HEK293 (cell line): ENCODE results near the gene TRAF2.

Source experiments
- GFI1B ChIP-seq: fragments of 450-650 bp; formaldehyde crosslinking; IDR thresholded peaks from 2 replicates; pipeline ENCODE4 v1.5.1; 2016; ENCODE audit warnings: missing biosample characterization, missing genetic modification characterization
- GLI4 ChIP-seq: fragments of 450-650 bp; formaldehyde crosslinking; IDR thresholded peaks from 2 replicates; pipeline ENCODE4 v1.5.1; 2016; ENCODE audit warnings: missing biosample characterization, missing genetic modification characterization
- YY1 ChIP-seq: fragments of 450-650 bp; formaldehyde crosslinking; IDR thresholded peaks from 2 replicates; pipeline ENCODE4 v1.5.1; 2018; ENCODE audit warnings: missing biosample characterization, missing genetic modification characterization
- ZBTB7A ChIP-seq: fragments of 450-650 bp; formaldehyde crosslinking; IDR thresholded peaks from 2 replicates; pipeline ENCODE4 v1.5.1; 2016; ENCODE audit warnings: low read depth, missing biosample characterization, missing genetic modification characterization
- ZNF221 ChIP-seq: fragments of 450-650 bp; formaldehyde crosslinking; IDR thresholded peaks from 2 replicates; pipeline ENCODE4 v1.5.1; 2017; ENCODE audit warnings: missing biosample characterization, missing genetic modification characterization, borderline replicate concordance
- ZNF600 ChIP-seq: fragments of 450-650 bp; formaldehyde crosslinking; IDR thresholded peaks from 2 replicates; pipeline ENCODE4 v1.5.1; 2016; ENCODE audit warnings: missing biosample characterization, missing genetic modification characterization
- ZNF624 ChIP-seq: fragments of 450-650 bp; formaldehyde crosslinking; IDR thresholded peaks from 2 replicates; pipeline ENCODE4 v1.5.1; 2017; ENCODE audit warnings: missing biosample characterization, missing genetic modification characterization
- ZNF670 ChIP-seq: fragments of 450-650 bp; formaldehyde crosslinking; IDR thresholded peaks from 2 replicates; pipeline ENCODE4 v1.5.1; 2016; ENCODE audit warnings: missing biosample characterization, missing genetic modification characterization, low read depth
- ZNF747 ChIP-seq: fragments of 450-650 bp; formaldehyde crosslinking; IDR thresholded peaks from 2 replicates; pipeline ENCODE4 v1.5.1; 2016; ENCODE audit warnings: missing biosample characterization, missing genetic modification characterization
- TF ChIP-seq, protein P1 (sequence below): fragments of 450-650 bp; formaldehyde crosslinking; IDR thresholded peaks from 2 replicates; pipeline ENCODE4 v1.5.1; 2016; ENCODE audit warnings: missing biosample characterization, missing genetic modification characterization
- TF ChIP-seq, protein P2 (sequence below): fragments of 450-650 bp; formaldehyde crosslinking; IDR thresholded peaks from 2 replicates; pipeline ENCODE4 v1.5.1; 2016; ENCODE audit warnings: missing biosample characterization, missing genetic modification characterization
- TF ChIP-seq, protein P3 (sequence below): fragments of 450-650 bp; formaldehyde crosslinking; IDR thresholded peaks from 2 replicates; pipeline ENCODE4 v1.5.1; 2017; ENCODE audit warnings: missing biosample characterization, missing genetic modification characterization

DNA sequence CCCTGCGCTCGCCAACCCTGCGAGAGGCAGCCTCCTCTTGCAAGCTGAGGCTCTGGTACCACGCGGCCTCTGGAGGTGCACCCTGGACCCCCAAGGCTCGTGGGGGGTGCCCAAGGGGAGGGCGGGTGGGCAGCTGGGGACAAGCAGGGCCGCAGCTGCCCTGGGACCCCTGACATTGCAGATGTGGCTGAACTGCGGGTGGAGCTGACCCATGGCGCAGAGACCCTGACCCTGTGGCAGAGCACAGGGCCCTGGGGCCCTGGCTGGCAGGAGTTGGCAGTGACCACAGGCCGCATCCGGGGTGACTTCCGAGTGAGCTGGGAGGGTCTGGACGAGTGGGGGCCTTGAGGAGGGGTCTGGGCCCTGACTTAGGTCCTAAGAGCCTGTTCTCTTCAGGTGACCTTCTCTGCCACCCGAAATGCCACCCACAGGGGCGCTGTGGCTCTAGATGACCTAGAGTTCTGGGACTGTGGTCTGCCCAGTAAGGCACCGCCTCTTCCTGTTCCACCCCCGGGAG lies 32.7 kb upstream of the TRAF2 start:
- no peak for TF ChIP-seq YY1
- TF ChIP-seq ZNF670 (tag by site-specific recombination): no peak
- TF ChIP-seq, protein P1, sequence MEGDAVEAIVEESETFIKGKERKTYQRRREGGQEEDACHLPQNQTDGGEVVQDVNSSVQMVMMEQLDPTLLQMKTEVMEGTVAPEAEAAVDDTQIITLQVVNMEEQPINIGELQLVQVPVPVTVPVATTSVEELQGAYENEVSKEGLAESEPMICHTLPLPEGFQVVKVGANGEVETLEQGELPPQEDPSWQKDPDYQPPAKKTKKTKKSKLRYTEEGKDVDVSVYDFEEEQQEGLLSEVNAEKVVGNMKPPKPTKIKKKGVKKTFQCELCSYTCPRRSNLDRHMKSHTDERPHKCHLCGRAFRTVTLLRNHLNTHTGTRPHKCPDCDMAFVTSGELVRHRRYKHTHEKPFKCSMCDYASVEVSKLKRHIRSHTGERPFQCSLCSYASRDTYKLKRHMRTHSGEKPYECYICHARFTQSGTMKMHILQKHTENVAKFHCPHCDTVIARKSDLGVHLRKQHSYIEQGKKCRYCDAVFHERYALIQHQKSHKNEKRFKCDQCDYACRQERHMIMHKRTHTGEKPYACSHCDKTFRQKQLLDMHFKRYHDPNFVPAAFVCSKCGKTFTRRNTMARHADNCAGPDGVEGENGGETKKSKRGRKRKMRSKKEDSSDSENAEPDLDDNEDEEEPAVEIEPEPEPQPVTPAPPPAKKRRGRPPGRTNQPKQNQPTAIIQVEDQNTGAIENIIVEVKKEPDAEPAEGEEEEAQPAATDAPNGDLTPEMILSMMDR (tag by site-specific recombination): no peak
- TF ChIP-seq GLI4 (tag by site-specific recombination): no peak
- TF ChIP-seq ZNF221 (tag by site-specific recombination): no peak
- TF ChIP-seq GFI1B (tag by site-specific recombination): no peak
- TF ChIP-seq ZNF624 (tag by site-specific recombination): no peak
- no peak for TF ChIP-seq ZBTB7A (tag by site-specific recombination)
- TF ChIP-seq, protein P2, sequence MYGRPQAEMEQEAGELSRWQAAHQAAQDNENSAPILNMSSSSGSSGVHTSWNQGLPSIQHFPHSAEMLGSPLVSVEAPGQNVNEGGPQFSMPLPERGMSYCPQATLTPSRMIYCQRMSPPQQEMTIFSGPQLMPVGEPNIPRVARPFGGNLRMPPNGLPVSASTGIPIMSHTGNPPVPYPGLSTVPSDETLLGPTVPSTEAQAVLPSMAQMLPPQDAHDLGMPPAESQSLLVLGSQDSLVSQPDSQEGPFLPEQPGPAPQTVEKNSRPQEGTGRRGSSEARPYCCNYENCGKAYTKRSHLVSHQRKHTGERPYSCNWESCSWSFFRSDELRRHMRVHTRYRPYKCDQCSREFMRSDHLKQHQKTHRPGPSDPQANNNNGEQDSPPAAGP (tag by site-specific recombination): no peak
- no peak for TF ChIP-seq ZNF747 (tag by site-specific recombination)
- TF ChIP-seq, protein P3, sequence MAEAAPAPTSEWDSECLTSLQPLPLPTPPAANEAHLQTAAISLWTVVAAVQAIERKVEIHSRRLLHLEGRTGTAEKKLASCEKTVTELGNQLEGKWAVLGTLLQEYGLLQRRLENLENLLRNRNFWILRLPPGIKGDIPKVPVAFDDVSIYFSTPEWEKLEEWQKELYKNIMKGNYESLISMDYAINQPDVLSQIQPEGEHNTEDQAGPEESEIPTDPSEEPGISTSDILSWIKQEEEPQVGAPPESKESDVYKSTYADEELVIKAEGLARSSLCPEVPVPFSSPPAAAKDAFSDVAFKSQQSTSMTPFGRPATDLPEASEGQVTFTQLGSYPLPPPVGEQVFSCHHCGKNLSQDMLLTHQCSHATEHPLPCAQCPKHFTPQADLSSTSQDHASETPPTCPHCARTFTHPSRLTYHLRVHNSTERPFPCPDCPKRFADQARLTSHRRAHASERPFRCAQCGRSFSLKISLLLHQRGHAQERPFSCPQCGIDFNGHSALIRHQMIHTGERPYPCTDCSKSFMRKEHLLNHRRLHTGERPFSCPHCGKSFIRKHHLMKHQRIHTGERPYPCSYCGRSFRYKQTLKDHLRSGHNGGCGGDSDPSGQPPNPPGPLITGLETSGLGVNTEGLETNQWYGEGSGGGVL (tag by site-specific recombination): no peak
- TF ChIP-seq ZNF600 (tag by site-specific recombination): no peak
